ENCODE results near the gene ATF1.
"Not testable (repeated sequence)": the region's sequence is repeated elsewhere in the genome, so short reads cannot be mapped to it uniquely, and the experiment has no call there.

The ATF1 gene

DNA sequence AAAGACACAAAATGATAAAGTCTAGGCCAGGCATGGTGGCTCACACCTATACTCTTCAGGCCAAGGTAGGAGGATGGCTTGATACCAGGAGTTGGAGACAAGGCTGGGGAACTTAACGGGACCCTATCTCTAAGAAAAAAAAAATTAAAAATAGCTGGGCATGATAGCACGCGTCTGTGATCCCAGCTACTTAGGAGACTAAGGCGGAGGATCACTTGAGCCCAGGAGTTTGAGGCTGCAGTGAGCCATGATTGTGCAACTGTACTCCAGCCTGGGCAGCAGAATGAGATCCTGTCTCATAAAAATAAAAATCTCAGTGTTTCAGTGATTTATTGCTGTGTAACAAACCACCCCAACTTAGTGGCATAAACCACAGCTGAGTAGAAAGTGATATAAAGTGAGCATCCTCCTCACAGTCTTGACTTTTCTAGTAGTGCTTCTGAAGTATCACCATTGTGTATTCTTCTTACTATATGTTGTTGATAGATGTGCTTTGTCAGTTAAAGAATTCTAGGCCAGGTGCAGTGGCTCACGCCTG, 10.6 kb upstream of the ATF1 start:
- no peak for DNase-seq (ENCODE audit: low read depth)

DNA sequence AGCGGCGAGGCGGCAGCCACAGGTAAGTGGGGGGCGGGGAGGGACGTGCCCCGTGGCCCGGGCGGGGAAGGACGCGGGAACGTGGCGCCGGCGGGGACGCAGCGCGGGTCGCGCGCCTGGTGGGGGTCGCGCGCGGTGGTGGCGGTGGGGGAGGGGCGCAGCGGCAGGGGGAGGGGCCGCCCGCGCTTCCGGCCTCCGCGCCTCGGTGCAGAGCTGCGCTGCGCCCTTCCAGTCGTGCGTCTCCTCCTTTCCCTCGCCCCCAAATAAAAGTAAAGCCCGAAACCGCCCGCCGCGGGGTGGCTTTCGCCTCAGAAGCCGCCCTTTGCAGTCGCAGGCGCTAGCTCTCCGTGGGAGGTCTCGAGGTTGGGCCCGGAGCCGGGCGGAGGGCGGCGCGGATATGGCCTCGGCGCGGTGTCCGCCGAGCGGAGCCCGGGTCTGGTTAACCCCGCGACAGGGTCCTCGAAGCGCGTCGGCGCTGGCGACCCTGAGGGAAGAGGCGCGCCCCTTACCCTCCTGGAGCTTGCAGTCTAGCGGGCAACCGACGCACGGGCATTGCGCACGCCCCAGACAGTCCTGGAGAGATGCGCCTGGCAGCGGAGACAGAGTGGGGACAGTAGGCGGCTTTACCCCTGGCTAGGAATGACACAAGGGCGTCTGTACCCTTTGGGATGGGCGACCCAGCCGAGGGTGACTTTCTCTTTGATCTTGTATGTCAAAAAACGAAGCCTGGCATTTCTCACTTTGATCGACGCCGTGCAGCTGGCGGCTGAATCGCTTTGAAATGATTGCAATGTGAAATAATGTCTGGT, 589 bp downstream of the ATF1 start:
- peak; percentile 58 for DNase-seq (ENCODE audit: low read depth)

DNA sequence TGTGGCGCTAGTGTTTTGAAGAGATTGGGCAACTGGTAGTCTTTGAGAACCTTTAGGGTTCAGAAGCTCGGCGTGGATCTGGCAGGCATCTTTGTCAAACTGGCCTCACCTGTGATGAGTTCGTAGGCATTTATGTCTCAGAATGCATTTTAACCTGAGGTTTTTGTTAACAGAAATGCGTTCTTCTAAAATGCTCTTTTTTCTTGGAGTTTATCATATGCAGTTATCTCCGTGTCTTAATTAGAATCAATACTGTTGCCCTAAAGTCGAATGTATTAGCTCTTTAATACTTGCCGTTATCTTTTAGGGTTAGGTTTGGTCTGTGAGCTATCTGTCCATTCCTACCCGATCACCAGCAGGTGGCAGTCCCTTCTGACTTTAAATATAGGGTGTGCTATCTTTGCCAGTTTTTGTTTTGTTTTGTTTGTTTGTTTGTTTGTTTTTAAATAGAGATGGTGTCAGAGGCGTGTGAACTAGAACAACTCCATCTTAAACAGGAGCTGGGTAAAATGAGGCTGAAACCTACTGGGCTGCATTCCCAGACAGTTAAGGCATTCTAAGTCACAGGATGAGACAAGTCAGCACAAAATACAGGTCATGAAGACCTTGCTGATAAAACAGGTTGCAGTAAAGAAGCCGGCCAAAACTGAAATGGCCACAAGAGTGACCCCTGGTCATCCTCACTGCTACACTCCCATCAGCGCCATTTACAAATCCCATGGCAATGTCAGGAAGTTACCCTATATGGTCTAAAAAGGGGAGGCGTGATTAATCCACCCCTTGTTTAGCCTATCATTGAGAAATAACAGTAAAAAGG, 1.4 kb downstream of the ATF1 start:
- DNase-seq (ENCODE audit: low read depth), result no peak

DNA sequence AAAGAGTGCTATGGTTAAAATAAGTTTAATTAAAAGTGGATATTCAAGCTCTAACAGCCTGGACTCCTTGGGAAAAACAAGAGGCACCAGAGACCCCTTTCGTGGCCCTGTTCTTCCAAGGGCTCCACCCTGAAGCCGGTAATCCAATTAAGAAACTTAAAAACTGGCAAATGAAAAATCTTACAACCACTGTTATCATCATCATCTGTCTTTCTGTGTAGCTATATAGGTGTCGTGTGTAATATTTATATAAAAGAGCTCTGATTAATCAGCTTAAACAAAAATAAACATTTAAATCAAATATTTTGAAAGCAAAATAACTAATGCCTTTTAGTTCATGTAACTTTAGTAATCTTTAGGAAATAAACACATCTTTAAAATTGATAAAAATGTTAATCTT, 4.5 kb downstream of the ATF1 start:
- no peak for DNase-seq (ENCODE audit: low read depth)

DNA sequence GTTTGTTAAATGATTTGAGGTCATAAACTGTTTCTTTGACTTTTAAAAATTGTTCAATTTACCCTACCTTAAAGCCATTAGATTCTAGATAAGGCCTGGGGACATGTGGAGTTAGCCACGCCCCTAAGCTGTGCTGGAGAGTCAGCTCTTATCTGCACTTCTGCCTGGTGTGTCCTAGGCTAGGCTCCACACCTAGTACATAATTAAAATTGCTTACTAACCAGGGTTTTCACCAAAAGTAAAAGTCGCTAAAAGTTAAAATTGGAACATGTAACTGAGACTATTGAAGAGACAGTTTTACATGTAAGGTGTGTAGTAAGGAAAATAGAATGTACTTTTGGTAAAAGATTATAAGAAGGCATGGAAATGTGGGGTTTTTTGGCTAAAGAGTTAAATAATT, 4.9 kb downstream of the ATF1 start:
- not testable (repeated sequence) for DNase-seq (ENCODE audit: low read depth)

DNA sequence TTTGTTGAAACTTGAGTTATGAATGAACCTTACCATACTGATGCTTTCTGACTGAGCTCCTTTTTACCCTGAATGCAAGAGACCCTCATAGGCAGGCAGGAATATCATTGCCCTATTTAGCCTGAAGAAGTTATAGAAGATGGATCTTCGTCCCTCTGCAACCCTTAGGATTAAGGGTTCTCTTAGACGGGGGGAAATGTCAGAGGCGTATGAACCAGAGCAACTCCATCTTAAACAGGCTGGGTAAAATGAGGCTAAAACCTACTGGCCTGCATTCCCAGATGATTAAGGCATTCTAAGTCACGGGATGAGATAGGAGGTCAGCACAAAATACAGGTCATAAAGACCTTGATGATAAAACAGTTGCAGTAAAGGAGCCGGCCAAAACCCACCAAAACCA, 7.5 kb downstream of the ATF1 start:
- DNase-seq (ENCODE audit: low read depth), result no peak

DNA sequence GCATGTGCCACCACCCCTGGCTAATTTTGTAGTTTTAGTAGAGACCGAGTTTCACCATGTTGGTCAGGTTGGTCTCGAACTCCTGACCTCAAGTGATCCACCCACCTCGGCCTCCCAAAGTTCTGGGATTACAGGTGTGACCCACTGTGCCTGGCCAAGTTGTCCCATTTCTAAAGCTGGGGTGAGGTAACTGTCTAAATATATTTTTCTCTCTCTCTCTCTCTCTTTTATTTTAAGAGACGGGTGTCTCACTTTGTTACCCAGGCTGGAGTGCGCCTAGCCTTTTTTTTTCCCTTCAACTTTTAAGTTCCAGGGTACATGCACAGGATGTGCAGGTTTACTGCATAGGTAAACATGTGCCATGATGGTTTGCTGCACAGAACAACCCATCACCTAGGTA, 8.6 kb downstream of the ATF1 start:
- no peak for DNase-seq (ENCODE audit: low read depth)

DNA sequence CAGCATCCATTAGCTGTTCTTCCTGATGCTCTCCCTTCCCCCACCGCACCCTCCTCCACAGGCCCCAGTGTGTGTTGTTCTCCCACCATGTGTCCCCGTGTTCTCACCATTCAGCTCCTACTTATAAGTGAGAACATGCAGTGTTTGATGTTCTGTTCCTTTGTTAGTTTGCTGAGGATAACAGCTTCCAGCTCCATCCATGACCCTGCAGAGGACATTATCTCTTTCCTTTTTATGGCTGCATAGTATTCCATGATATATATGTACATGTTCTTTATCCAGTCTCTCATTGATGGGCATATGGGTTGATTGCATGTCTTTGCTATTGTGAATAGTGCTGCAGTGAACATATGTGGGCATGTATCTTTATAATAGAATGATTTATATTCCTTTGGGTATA, 9.0 kb downstream of the ATF1 start:
- DNase-seq (ENCODE audit: low read depth), result no peak

DNA sequence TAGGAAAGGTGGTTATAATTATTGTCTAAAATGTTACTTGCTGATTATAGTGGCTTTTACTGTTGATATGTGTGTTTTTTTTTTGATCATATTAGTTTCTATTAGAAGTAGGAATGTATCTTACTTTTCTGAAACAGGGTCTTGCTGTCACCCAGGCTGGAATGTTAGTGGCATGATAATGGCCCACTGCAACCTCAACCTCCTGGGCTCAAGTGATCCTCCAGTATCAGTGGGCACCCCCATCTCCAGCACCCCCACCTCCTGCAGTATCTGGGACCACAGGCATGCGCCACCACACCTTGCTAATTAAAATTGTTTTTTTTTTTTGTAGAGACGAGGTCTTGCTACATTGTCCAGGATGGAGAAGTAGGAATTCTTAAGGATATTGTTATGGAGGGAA, 11.3 kb downstream of the ATF1 start:
- DNase-seq (ENCODE audit: low read depth), result no peak

DNA sequence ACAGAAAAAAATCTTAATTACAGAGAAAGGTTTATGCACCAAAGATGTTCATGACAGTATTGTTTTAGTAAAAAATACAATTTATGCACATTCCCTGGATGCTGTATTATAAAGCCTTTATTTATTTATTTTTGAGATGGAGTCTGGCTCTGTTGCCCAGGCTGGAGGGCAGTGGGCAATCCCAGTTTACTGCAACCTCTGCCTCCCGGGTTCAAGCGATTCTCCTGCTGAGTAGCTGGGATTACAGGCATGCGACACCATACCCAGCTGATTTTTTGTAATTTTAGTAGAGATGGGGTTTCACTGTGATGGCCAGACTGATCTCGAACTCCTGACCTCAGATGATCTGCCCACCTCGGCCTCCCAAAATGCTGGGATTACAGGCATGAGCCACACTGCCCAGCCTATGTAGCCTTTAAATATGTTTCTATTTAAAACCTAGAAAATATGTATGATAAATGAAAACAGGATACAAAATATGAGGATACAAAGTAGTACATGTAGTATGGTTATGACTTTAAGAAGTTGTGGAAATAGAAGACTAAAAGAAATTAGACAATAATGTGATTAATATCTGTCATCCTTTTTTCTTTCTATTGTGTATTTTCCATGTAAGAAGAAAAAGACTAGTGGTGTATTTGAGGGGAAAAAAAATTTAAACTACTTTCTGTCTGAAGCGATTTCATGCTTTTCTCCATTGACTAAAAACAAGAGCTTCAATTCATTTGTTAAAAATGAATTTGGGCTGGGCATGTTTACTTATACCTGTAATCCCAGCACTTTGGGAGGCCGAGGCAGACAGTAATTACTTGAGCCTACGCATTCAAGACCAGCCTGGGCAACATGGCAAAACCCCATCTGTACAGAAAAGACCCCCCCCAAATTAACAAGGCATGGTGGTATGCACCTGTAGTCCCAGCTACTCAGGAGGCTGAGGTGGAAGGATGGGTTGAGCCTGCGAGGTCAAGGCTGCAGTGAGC, 13.1 kb downstream of the ATF1 start:
- DNase-seq (ENCODE audit: low read depth), result no peak

DNA sequence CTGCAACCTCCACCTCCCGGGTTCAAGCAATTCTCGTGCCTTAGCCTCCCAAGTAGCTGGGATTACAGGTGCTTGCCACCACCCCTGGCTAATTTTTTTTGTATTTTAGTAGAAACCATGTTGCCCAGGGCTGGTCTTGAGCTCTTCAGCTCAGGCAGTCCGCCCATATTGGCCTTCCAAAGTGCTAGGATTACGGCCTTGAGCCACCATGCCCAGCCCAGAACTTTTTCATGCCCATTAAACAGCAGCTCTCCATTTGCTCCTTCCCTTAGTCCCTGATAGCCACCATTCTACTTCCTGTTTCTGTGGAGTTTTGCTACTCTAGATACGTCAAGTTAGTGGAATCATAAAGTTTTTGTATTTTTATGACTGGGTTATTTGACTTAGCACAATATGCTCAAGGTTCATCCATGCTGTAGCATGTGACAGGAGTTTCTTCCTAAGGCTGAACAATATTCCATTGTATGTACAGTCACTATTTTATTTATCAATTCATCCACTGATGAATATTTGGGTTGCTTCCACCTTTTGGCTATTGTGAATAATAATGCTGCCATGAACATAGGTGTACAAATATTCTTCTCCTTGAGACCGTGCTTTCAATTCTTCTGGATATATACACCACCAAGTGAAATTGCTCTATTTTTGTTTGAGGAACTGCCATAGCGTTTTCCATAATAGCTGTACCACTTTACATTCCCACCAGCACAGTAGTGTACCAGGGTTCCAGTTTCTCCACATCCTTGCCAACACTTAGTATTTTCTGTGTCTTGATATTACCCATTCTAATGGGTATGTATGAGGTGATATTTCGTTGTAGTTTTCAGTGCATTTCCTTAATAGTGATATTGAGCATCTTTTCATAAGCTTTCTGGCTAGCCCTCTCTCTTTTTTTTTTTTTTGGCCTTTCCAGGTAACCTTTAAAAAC, 15.0 kb downstream of the ATF1 start:
- DNase-seq (ENCODE audit: low read depth), result no peak

DNA sequence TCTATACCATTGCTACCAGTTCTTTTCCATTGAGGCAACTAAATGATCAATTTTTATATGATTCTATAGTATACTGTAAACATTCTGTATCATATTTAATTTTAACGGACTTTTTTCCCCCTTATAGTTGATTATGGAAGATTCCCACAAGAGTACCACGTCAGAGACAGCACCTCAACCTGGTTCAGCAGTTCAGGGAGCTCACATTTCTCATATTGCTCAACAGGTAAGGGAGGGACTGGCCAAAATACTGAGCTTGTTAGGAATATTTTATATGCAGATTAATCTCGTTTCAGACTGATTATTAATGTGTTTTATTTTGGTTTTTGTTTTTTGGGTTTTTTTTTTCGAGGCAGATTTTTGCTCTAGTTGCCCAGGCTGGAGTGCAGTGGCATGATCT, 16.1 kb downstream of the ATF1 start:
- DNase-seq (ENCODE audit: low read depth), result no peak

DNA sequence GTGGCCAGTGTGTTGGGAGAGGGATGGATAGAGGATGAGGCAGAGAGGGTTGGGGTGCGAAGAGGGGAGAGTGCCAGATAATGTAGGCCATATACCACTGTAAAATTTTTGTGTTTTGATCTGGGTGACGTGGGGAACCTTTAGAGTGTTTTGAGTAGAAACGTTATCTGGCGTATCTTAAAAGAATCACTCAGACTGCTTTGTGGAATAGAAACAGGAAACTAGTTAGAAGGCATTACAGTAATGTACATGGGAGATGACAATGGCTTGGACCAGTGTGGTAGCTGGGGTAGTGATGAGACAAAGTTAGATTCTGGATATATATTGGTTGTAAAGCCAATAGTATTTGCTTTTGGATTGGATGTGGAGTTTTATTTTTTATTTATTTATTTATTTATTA, 20.6 kb downstream of the ATF1 start:
- DNase-seq (ENCODE audit: low read depth), result no peak

DNA sequence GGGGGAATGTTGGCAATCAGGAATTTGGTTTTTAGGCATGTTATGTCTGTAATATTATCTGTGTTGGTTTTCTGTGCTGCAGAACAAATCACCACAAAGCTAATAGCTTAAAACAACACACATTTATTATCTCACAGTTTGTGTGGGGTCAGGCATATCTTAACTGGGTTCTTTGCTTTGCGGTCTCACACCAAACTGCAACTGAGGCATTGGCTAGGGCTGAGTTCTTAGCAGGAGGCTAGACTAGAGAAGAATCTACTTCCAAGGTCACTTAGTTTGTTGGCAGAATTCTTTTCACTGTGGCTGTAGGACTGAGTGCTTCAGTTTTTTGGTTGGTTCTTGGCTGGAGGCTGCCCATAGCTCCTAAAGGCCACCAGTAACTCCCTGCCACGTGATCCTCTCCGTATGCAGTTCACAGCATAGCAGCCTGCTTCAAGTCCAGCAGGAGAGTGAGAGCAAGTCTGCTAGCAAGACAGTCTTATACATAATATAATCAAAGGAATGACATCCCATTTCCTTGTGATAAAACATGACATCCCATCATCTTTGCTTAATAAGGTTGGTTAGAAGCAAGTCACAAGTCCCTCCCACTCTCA, 21.6 kb downstream of the ATF1 start:
- no peak for DNase-seq (ENCODE audit: low read depth)

DNA sequence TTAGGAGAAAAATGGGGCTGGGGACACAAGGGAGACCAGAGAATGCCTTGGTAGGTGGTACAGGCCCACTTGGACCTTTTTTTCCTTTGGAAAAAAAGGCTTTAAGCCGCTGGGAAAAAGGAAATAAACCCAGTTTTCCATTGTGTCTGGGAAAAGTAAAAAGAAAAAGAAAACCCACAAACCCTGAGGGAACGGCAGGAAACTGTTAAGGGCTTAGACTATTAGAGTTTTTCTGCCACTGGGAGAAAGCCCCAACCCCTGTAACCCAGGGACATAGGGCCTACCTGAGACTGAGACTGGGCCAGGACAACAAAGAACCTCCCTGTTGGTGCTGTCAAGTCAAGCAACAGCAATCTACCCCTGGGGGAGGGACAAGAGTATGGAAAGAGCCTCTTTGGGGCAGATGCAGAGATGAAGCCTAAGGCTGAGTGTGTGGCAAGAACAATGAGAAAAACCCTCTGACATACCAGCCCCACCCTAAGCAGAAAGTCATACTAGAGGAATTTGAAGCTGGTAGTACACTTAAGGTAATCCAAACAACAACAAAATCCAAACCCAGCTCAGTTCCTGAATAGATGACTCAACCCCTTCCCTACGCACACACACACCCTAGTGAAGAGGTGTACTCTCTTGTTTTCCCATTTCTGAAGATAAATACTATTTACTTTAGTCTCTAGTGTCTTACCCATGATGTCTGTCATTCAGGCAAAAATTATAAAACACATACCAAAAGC, 22.8 kb downstream of the ATF1 start:
- no peak for DNase-seq (ENCODE audit: low read depth)

DNA sequence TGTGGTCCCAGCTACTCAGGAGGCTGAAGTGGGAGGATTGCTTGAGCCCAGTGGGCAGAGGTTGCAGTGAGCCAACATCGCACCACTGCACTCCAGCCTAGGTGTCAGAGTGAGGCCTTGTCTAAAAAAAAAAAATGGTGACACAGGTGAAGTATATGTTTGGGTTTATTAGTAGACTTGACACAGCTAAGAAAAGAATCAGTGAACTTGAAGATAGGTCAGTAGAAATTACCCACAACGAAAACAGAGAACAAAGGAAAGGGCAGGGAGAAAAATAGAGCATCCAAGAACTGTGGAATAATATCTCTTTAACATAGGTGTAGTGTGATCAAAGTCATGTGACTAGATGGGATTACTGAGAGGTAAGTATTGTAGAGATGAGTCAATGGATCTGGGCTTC, 23.7 kb downstream of the ATF1 start:
- no peak for DNase-seq (ENCODE audit: low read depth)

DNA sequence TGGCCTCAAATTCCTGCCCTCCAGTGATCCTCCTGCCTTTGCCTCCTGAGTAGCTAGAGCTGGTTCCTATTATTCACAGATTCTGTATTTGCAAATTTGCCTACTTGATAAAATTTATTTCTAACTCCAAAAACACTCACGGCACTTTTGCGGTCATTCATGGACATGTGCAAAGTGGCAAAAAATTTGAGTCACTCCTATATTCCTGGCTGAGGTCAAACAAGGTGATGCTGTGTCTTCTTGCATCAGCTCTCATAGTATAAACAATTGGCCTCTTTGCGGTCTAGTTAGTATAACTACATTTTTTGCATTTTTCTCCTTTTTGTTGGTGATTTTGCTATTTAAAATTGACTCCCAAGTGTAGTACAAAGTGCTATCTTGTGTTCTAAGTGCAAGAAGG, 24.7 kb downstream of the ATF1 start:
- DNase-seq (ENCODE audit: low read depth), result no peak

DNA sequence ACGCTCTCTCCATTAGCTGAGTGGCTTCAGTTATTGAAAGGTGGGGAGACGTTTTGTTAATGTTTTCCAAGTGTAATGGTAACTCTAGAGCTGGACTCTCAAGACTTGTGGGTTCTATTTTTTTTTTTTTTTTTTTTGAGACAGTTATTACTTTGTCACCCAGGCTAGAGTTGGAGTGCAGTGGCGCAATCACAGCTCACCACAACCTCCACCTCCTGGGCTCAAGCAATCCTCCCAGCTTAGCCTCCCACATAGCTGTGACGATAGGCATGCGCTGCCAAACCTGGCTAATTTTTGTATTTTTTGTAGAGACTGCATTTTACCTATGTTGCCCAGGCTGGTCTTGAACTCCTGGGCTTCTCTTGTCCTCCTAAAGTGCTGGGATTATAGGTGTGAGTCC, 26.2 kb downstream of the ATF1 start:
- DNase-seq (ENCODE audit: low read depth), result no peak

DNA sequence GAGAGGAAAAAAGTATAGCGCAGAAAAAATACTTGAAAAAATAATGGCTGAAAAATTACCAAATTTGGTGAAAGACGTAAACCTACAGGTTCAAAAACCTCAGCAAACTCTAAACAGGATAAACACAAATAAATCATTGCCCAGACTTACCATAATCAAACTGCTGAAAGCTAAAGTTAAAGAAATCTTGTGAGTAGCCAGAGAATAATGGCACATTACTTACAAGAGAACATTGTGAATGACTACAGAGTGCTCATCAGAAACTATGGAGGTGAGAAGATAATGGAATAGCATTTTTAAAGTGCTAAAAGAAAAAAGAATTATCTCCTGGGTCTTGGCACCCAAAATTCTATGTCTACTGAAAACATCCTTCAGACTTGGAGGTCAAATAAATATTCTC, 36.0 kb downstream of the ATF1 start:
- DNase-seq (ENCODE audit: low read depth), result no peak
